Measurements from ENCODE around the gene FBH1. TPM values are rescaled to one million over a fixed set of nuclear protein-coding genes. Genes with fewer than 3 reads are reported as not detected.

The FBH1 gene
- total and polyA plus RNA-seq, 12 donors = 57.8 to 134 (median 76.0) TPM

DNA sequence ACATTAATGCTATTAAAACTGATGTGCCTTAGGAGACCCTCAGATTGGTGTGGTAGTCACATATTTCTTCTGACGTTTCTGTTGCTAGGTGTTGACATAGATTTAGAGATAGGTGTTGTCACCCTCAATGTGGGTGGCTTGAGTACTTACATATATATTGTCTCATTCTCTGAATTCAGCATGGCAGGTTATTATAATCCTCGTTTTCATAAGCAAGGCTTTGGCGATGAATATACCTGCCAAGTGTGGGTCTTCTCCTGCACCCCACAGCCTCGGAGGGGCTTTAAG lies 7.0 kb downstream of the FBH1 start:
- TF ChIP-seq, protein P1, sequence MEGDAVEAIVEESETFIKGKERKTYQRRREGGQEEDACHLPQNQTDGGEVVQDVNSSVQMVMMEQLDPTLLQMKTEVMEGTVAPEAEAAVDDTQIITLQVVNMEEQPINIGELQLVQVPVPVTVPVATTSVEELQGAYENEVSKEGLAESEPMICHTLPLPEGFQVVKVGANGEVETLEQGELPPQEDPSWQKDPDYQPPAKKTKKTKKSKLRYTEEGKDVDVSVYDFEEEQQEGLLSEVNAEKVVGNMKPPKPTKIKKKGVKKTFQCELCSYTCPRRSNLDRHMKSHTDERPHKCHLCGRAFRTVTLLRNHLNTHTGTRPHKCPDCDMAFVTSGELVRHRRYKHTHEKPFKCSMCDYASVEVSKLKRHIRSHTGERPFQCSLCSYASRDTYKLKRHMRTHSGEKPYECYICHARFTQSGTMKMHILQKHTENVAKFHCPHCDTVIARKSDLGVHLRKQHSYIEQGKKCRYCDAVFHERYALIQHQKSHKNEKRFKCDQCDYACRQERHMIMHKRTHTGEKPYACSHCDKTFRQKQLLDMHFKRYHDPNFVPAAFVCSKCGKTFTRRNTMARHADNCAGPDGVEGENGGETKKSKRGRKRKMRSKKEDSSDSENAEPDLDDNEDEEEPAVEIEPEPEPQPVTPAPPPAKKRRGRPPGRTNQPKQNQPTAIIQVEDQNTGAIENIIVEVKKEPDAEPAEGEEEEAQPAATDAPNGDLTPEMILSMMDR (IDR thresholded peaks at IDR 0.05) = no peak
- ATAC-seq (no peak), DNase-seq (no peak)
- peaks cover 0 to 61% (median 6%) of the 10 kb centered on the region in 9 donors for H3K36me3 ChIP-seq
- H3K4me3 ChIP-seq = no peak overlapping the region
- WGBS, 2 donors = 69 to 75% methylated on average over 4 of the region's 4 CpGs
- H3K9me3 ChIP-seq = peaks cover 0 to 11% (median 3%) of the 10 kb centered on the region in 11 donors
- no peaks in the 10 kb centered on the region for H3K27me3 ChIP-seq
- peaks cover 0 to 61% (median 35%) of the 10 kb centered on the region in 9 donors for H3K4me1 ChIP-seq
- intact Hi-C loops (cut with DNase I) = no loop called here
- H3K27ac ChIP-seq = peak overlapping the region in 3 of 10 donors; percentile 12 to 91 (median 21)

DNA sequence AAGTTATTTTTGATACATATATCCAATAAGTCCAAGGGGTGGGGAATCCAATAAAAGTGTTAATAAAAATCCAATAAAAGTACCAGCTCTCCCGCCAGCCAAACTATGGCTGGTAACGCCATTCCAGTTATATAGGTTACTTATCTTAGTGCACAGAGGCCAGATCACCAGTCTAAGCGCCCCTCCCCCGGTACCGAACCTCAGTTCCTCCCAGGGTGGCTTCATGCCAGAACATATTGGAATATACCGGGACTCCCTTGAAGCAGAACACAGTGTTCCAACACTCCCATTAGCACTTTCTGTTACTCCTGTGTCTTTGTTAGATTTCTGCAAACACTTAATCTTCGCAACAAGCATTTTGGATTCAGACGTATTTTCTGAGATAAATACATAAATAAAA lies 7.5 kb downstream of the FBH1 start:
- TF ChIP-seq, protein P1 (IDR thresholded peaks at IDR 0.05) = no peak
- Histone ChIP-seq H3K27me3 (no peaks in the 10 kb centered on the region), H3K9me3 (peaks cover 0 to 11% (median 3%) of the 10 kb centered on the region in 11 donors), H3K27ac (peak overlapping the region in 1 of 10 donors; percentile 42), H3K4me3 (no peak overlapping the region), H3K36me3 (peaks cover 0 to 61% (median 6%) of the 10 kb centered on the region in 9 donors), H3K4me1 (peaks cover 0 to 59% (median 30%) of the 10 kb centered on the region in 9 donors)
- 72 to 75% methylated on average over 8 of the region's 8 CpGs for WGBS, 2 donors
- intact Hi-C loops (cut with DNase I) = no loop called here
- ATAC-seq (no peak), DNase-seq (no peak)

DNA sequence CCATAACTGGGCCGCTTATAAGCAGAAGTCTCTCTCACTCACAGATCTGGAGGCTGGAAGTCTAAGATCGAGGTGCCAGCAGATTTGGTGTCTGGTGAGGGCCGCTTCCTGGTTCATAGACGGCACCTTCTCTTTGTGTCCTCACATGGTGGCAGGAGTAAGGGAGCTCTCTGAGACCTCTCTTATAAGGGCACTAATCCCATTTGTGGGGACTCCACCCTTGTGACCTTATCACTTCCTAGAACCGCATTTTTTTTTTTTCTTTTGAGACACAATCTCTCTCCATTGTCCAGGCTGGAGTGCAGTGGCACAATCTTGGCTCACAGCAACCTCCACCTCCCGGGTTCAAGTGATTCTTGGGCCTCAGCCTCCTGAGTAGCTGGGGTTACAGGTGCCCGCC lies 8.1 kb downstream of the FBH1 start:
- Histone ChIP-seq H3K36me3 (peaks cover 0 to 62% (median 6%) of the 10 kb centered on the region in 9 donors), H3K27ac (peak overlapping the region in 1 of 10 donors; percentile 42), H3K9me3 (peaks cover 0 to 11% (median 3%) of the 10 kb centered on the region in 11 donors), H3K4me1 (peaks cover 0 to 59% (median 23%) of the 10 kb centered on the region in 9 donors), H3K27me3 (no peaks in the 10 kb centered on the region), H3K4me3 (no peak overlapping the region)
- TF ChIP-seq, protein P1 (IDR thresholded peaks at IDR 0.05) = no peak
- no peak for ATAC-seq
- WGBS, 2 donors = 91 to 99% methylated on average over 7 of the region's 7 CpGs
- DNase-seq = no peak
- intact Hi-C loops (cut with DNase I) = no loop called here

DNA sequence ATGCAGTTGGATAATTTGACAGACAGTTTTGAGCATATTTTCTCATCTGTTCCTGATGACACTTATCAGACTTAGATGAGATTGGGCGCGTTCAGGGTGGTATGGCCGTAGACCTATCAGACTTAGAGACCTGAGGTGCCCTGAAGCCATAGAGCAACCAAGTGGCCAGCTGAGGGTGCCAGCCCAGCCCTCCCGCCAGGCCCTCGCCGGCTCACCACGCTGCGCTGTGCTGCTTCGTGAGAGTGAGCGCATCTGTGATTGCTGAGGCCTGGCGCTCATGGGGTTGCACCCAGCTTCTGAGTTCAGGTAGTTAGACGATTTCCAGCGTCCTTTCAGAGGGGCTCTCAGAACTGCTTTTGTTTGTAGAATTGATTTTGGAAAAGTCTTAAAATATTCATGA lies 10.2 kb downstream of the FBH1 start:
- TF ChIP-seq, protein P1 (IDR thresholded peaks at IDR 0.05) = no peak
- peaks cover 0 to 41% (median 14%) of the 10 kb centered on the region in 9 donors for H3K4me1 ChIP-seq
- no peak overlapping the region for H3K4me3 ChIP-seq
- H3K36me3 ChIP-seq = peaks cover 0 to 54% (median 6%) of the 10 kb centered on the region in 9 donors
- no peak overlapping the region for H3K27ac ChIP-seq
- no peaks in the 10 kb centered on the region for H3K27me3 ChIP-seq
- 90 to 91% methylated on average over 13 of the region's 13 CpGs for WGBS, 2 donors
- DNase-seq (no peak), ATAC-seq (no peak)
- peaks cover 0 to 11% (median 3%) of the 10 kb centered on the region in 11 donors for H3K9me3 ChIP-seq
- intact Hi-C loops (cut with DNase I) = loop anchor here in 1 of 10 donors (10.0 kb wide), 1 partner anchor 75 kb away; the partner anchor contains the start of gene IL15RA
